Liver (tissue), 9 donors: ENCODE measurements around the gene ZNF628. TPM values are rescaled to one million over a fixed set of nuclear protein-coding genes. Genes with fewer than 3 reads are reported as not detected.

Source experiments
- DNase-seq: peaks from one replicate; pipeline ENCODE4 v3.0.0-alpha.2; 2017; ENCODE audit warnings: low spot score
- H3K27ac ChIP-seq, 2 donors: one replicate each; pipeline ENCODE4 v1.7.0; 2013; ENCODE audit warnings: inconsistent platforms in 2 of 2, low read length in 2 of 2, control low read depth in 1 of 2, low read depth in 1 of 2, mild to moderate bottlenecking in 1 of 2
- H3K27me3 ChIP-seq, 4 donors: one replicate each; pipeline versions ENCODE4 v1.6.1 to v1.7.0; 2013; ENCODE audit warnings: low read length in 3 of 4, inconsistent platforms in 1 of 4, mild to moderate bottlenecking in 1 of 4, moderate library complexity in 1 of 4; ENCODE audit not compliant: control insufficient read depth in 4 of 4, insufficient read depth in 4 of 4
- H3K36me3 ChIP-seq, 4 donors: one replicate each; pipeline versions ENCODE4 v1.6.1 to v1.7.0; 2013; ENCODE audit warnings: low read length in 3 of 4, mild to moderate bottlenecking in 3 of 4, low read depth in 1 of 4, moderate library complexity in 1 of 4; ENCODE audit not compliant: control insufficient read depth in 4 of 4, insufficient read depth in 3 of 4
- H3K4me1 ChIP-seq, 4 donors: one replicate each; pipeline versions ENCODE4 v1.6.1 to v1.7.0; 2013; ENCODE audit warnings: low read length in 3 of 4, mild to moderate bottlenecking in 3 of 4, moderate library complexity in 1 of 4; ENCODE audit not compliant: control insufficient read depth in 4 of 4, insufficient read depth in 4 of 4
- H3K4me3 ChIP-seq, 3 donors: one replicate each; pipeline versions ENCODE4 v1.6.1 to v1.7.0; 2013; ENCODE audit warnings: low read length in 3 of 3, control low read depth in 1 of 3, low read depth in 1 of 3, mild to moderate bottlenecking in 1 of 3
- H3K9ac ChIP-seq, 2 donors: one replicate each; pipeline ENCODE4 v1.7.0; 2013; ENCODE audit warnings: low read length in 2 of 2, mild to moderate bottlenecking in 2 of 2, moderate library complexity in 2 of 2, control low read depth in 1 of 2, low read depth in 1 of 2
- H3K9me3 ChIP-seq, 4 donors: one replicate each; pipeline versions ENCODE4 v1.6.1 to v1.7.0; 2013; ENCODE audit warnings: low read length in 3 of 4; ENCODE audit not compliant: control insufficient read depth in 4 of 4
- CTCF ChIP-seq: fragments of 150-350 bp; IDR thresholded peaks from 2 replicates; pipeline ENCODE4 v1.5.1; 2017; ENCODE audit warnings: improper control_type of control experiment, low read depth, low read length; ENCODE audit not compliant: missing input control
- EGR1 ChIP-seq, 2 donors: IDR thresholded peaks; 2 replicates each; pipeline ENCODE4 v1.6.1; 2016 to 2018; ENCODE audit warnings: antibody characterized with exemption in 2 of 2, low read depth in 2 of 2
- FOXA2 ChIP-seq: IDR thresholded peaks from 2 replicates; pipeline ENCODE4 v1.6.1; 2016; ENCODE audit warnings: antibody characterized with exemption
- GABPA ChIP-seq, 2 donors: IDR thresholded peaks in 1 of 2; conservative IDR thresholded peaks in 1 of 2; 2 replicates each; pipeline ENCODE4 v1.6.1; 2016; ENCODE audit warnings: antibody characterized with exemption in 2 of 2, mild to moderate bottlenecking in 1 of 2, moderate library complexity in 1 of 2
- HNF4A ChIP-seq, 2 donors: conservative IDR thresholded peaks; 2 replicates each; pipeline ENCODE4 v1.6.1; 2016; ENCODE audit warnings: antibody characterized with exemption in 2 of 2, mild to moderate bottlenecking in 2 of 2
- HNF4G ChIP-seq: IDR thresholded peaks from 2 replicates; pipeline ENCODE4 v1.6.1; 2016; ENCODE audit warnings: antibody characterized with exemption
- JUND ChIP-seq, 2 donors: IDR thresholded peaks; 2 replicates each; pipeline ENCODE4 v1.6.1; 2016; ENCODE audit warnings: antibody characterized with exemption in 2 of 2
- MAX ChIP-seq: IDR thresholded peaks from 2 replicates; pipeline ENCODE4 v1.6.1; 2016; ENCODE audit warnings: antibody characterized with exemption
- NR2F2 ChIP-seq: IDR thresholded peaks from 2 replicates; pipeline ENCODE4 v1.6.1; 2016; ENCODE audit warnings: antibody characterized with exemption
- RAD21 ChIP-seq, 2 donors: IDR thresholded peaks; 2 replicates each; pipeline ENCODE4 v1.6.1; 2016; ENCODE audit warnings: antibody characterized with exemption in 2 of 2, mild to moderate bottlenecking in 2 of 2
- RXRA ChIP-seq, 2 donors: IDR thresholded peaks; 2 replicates each; pipeline ENCODE4 v1.6.1; 2017 to 2018; ENCODE audit warnings: antibody characterized with exemption in 2 of 2, mild to moderate bottlenecking in 1 of 2
- SP1 ChIP-seq: IDR thresholded peaks from 2 replicates; pipeline ENCODE4 v1.6.1; 2018; ENCODE audit warnings: antibody characterized with exemption, mild to moderate bottlenecking
- TAF1 ChIP-seq: conservative IDR thresholded peaks from 2 replicates; pipeline ENCODE4 v1.6.1; 2016; ENCODE audit warnings: antibody characterized with exemption, mild to moderate bottlenecking
- YY1 ChIP-seq: IDR thresholded peaks from 2 replicates; pipeline ENCODE4 v1.6.1; 2016; ENCODE audit warnings: antibody characterized with exemption, mild to moderate bottlenecking
- ZBTB33 ChIP-seq: IDR thresholded peaks from 2 replicates; pipeline ENCODE4 v1.6.1; 2016; ENCODE audit warnings: antibody characterized with exemption
- WGBS: extraction: QIAGEN DNeasy Blood & Tissue Kit; methylation state at CpG from one replicate; pipeline ENCODE4 v1.1.7; 2013; 5-methylcytosine and 5-hydroxymethylcytosine counted together
- polyA plus RNA-seq, 2 donors: library from polyadenylated mRNA; stranded (reverse) in 1 of 2; unstranded in 1 of 2; fragments of 200-250 nt in 1 of 2; fragments of >200 nt in 1 of 2; fragmentation: Nextera tagmentation in 1 of 2; extraction: Ambion mirVana in 1 of 2; gene quantifications; one replicate each; pipeline versions ENCODE4 v1.2.1 to v1.2.3, GENCODE V29; 2013 to 2015
- total RNA-seq, 2 donors: library from RNA; depleted of rRNA; stranded (reverse); fragments of >200 nt; gene quantifications; one replicate each; pipeline ENCODE4 v1.2.3, GENCODE V29; 2014
- donor health status: healthy.
- donor health status: healthy.
- donor health status: healthy.
- donor health status: healthy.
- donor health status: healthy.

The ZNF628 gene
- total and polyA plus RNA-seq, 4 donors, result 0.99 to 4.4 (median 1.5) TPM

GRCh38 chr19:55529636-55530234, 53.3 kb downstream of the ZNF628 start:
- 88% methylated on average over 56 of the region's 56 CpGs for WGBS
- Histone ChIP-seq H3K9ac (no peak overlapping the region), H3K27me3 (no peaks in the 10 kb centered on the region), H3K4me3 (no peak overlapping the region), H3K27ac (no peak overlapping the region), H3K4me1 (peaks cover 0 to 10% (median 5%) of the 10 kb centered on the region in 4 donors), H3K9me3 (no peaks in the 10 kb centered on the region), H3K36me3 (no peaks in the 10 kb centered on the region)
- no peak for TF ChIP-seq TAF1
- TF ChIP-seq CTCF, result no peak
- no peak for TF ChIP-seq SP1
- no peak for TF ChIP-seq ZBTB33
- no peak for TF ChIP-seq JUND (IDR thresholded peaks at IDR 0.05)
- TF ChIP-seq NR2F2, result no peak
- no peak for TF ChIP-seq HNF4G
- TF ChIP-seq MAX, result no peak
- no peak for TF ChIP-seq RXRA (IDR thresholded peaks at IDR 0.05)
- no peak for TF ChIP-seq YY1
- no peak for TF ChIP-seq GABPA (IDR thresholded peaks at IDR 0.05 in 1 of 2, conservative IDR thresholded peaks at IDR 0.05 in 1 of 2)
- no peak for TF ChIP-seq RAD21 (IDR thresholded peaks at IDR 0.05)
- no peak for TF ChIP-seq EGR1 (IDR thresholded peaks at IDR 0.05; ENCODE audit: low read depth in 2 of 2)
- TF ChIP-seq FOXA2, result no peak
- no peak for DNase-seq

- 94% methylated on average over 26 of the region's 26 CpGs for WGBS
Observed at GRCh38 chr19:55530996-55531395, 54.6 kb downstream of the ZNF628 start.

More at GRCh38 chr19:55530996-55531395, 54.6 kb downstream of the ZNF628 start:
- TF ChIP-seq JUND (IDR thresholded peaks at IDR 0.05) (no peak), ZBTB33 (no peak), HNF4A (conservative IDR thresholded peaks at IDR 0.05) (no peak), FOXA2 (no peak), EGR1 (IDR thresholded peaks at IDR 0.05; ENCODE audit: low read depth in 2 of 2) (no peak)
- no peaks in the 10 kb centered on the region for H3K27me3 ChIP-seq
- H3K27ac ChIP-seq, result no peak overlapping the region
- H3K36me3 ChIP-seq, result no peaks in the 10 kb centered on the region
- no peak for DNase-seq
- peaks cover 0 to 7% (median 3%) of the 10 kb centered on the region in 4 donors for H3K4me1 ChIP-seq
- no peak overlapping the region for H3K4me3 ChIP-seq
- no peak overlapping the region for H3K9ac ChIP-seq
- H3K9me3 ChIP-seq, result no peaks in the 10 kb centered on the region

Other genes with a start within 250 kb of the ZNF628 start
- 10 to 100 TPM in 1 of 2 donors, 1 to 10 TPM in 1; 4.8 to 13.7 TPM for gene TMEM86B, start 247.9 kb upstream of the ZNF628 start, total RNA-seq
- 10 to 100 TPM; 19.4 to 20.1 TPM for gene TMEM86B, start 247.9 kb upstream of the ZNF628 start, polyA plus RNA-seq
- gene PPP6R1, start 217.6 kb upstream of the ZNF628 start, total RNA-seq, result 10 to 100 TPM; 24.6 to 40.1 TPM
- 10 to 100 TPM in 1 of 2 donors, 1 to 10 TPM in 1; 5.5 to 20.4 TPM for gene PPP6R1, start 217.6 kb upstream of the ZNF628 start, polyA plus RNA-seq
- 10 to 100 TPM in 1 of 2 donors, 1 to 10 TPM in 1; 9.4 to 11.6 TPM for gene HSPBP1, start 196.5 kb upstream of the ZNF628 start, total RNA-seq
- 10 to 100 TPM; 15.3 to 31.6 TPM for gene HSPBP1, start 196.5 kb upstream of the ZNF628 start, polyA plus RNA-seq
- under 1 TPM; 0.42 to 0.65 TPM for gene BRSK1, start 192.6 kb upstream of the ZNF628 start, total RNA-seq
- under 1 TPM in 1 of 2 donors, not detected in 1; 0.10 TPM for gene BRSK1, start 192.6 kb upstream of the ZNF628 start, polyA plus RNA-seq
- gene TMEM150B, start 151.3 kb upstream of the ZNF628 start, total RNA-seq, result 1 to 10 TPM; 2.1 to 3.3 TPM
- 1 to 10 TPM in 1 of 2 donors, under 1 TPM in 1; 0.81 to 1.8 TPM for gene TMEM150B, start 151.3 kb upstream of the ZNF628 start, polyA plus RNA-seq
- gene KMT5C, start 136.7 kb upstream of the ZNF628 start, total RNA-seq, result 10 to 100 TPM in 1 of 2 donors, 1 to 10 TPM in 1; 3.9 to 11.6 TPM
- 1 to 10 TPM; 1.1 to 2.1 TPM for gene KMT5C, start 136.7 kb upstream of the ZNF628 start, polyA plus RNA-seq
- gene COX6B2, start 121.9 kb upstream of the ZNF628 start, total RNA-seq, result not detected
- gene COX6B2, start 121.9 kb upstream of the ZNF628 start, polyA plus RNA-seq, result not detected
- not detected for gene GARIN5B, start 113.4 kb upstream of the ZNF628 start, total RNA-seq
- gene GARIN5B, start 113.4 kb upstream of the ZNF628 start, polyA plus RNA-seq, result not detected
- gene IL11, start 106.2 kb upstream of the ZNF628 start, total RNA-seq, result not detected
- not detected for gene IL11, start 106.2 kb upstream of the ZNF628 start, polyA plus RNA-seq
- not detected for gene TMEM190, start 99.8 kb upstream of the ZNF628 start, total RNA-seq
- not detected for gene TMEM190, start 99.8 kb upstream of the ZNF628 start, polyA plus RNA-seq
- gene TMEM238, start 92.3 kb upstream of the ZNF628 start, total RNA-seq, result under 1 TPM; 0.08 to 0.47 TPM
- gene TMEM238, start 92.3 kb upstream of the ZNF628 start, polyA plus RNA-seq, result under 1 TPM; 0.47 to 0.54 TPM
- 100 to 1,000 TPM; 116 to 150 TPM for gene RPL28, start 90.7 kb upstream of the ZNF628 start, total RNA-seq
- 100 to 1,000 TPM; 177 to 535 TPM for gene RPL28, start 90.7 kb upstream of the ZNF628 start, polyA plus RNA-seq
- gene UBE2S, start 68.8 kb upstream of the ZNF628 start, total RNA-seq, result 10 to 100 TPM in 1 of 2 donors, 1 to 10 TPM in 1; 5.2 to 95.2 TPM
- 1 to 10 TPM; 6.7 to 6.9 TPM for gene UBE2S, start 68.8 kb upstream of the ZNF628 start, polyA plus RNA-seq
- gene SHISA7, start 33.3 kb upstream of the ZNF628 start, total RNA-seq, result 1 to 10 TPM in 1 of 2 donors, not detected in 1; 1.6 TPM
- not detected for gene SHISA7, start 33.3 kb upstream of the ZNF628 start, polyA plus RNA-seq
- gene ISOC2, start 15.0 kb upstream of the ZNF628 start, total RNA-seq, result 100 to 1,000 TPM in 1 of 2 donors, 10 to 100 TPM in 1; 49.1 to 101 TPM
- 100 to 1,000 TPM; 136 to 181 TPM for gene ISOC2, start 15.0 kb upstream of the ZNF628 start, polyA plus RNA-seq
- gene C19orf85, start 11.9 kb upstream of the ZNF628 start, total RNA-seq, result not detected
- not detected for gene C19orf85, start 11.9 kb upstream of the ZNF628 start, polyA plus RNA-seq
- 1 to 10 TPM; 1.4 to 3.7 TPM for gene NAT14, start 8.6 kb downstream of the ZNF628 start, total RNA-seq
- 1 to 10 TPM; 2.6 to 3.5 TPM for gene NAT14, start 8.6 kb downstream of the ZNF628 start, polyA plus RNA-seq
- under 1 TPM; 0.19 to 0.84 TPM for gene SSC5D, start 11.8 kb downstream of the ZNF628 start, total RNA-seq
- 1 to 10 TPM in 1 of 2 donors, under 1 TPM in 1; 0.08 to 1.0 TPM for gene SSC5D, start 11.8 kb downstream of the ZNF628 start, polyA plus RNA-seq
- gene SBK2, start 60.5 kb downstream of the ZNF628 start, total RNA-seq, result not detected
- not detected for gene SBK2, start 60.5 kb downstream of the ZNF628 start, polyA plus RNA-seq
- gene SBK3, start 68.9 kb downstream of the ZNF628 start, total RNA-seq, result not detected
- gene SBK3, start 68.9 kb downstream of the ZNF628 start, polyA plus RNA-seq, result under 1 TPM in 1 of 2 donors, not detected in 1; 0.03 TPM
- gene ZNF579, start 104.2 kb downstream of the ZNF628 start, total RNA-seq, result under 1 TPM; 0.92 to 0.93 TPM
- 1 to 10 TPM; 1.4 to 3.3 TPM for gene ZNF579, start 104.2 kb downstream of the ZNF628 start, polyA plus RNA-seq
- gene FIZ1, start 122.9 kb downstream of the ZNF628 start, total RNA-seq, result 1 to 10 TPM; 2.2 to 2.3 TPM
- 1 to 10 TPM; 1.1 to 4.3 TPM for gene FIZ1, start 122.9 kb downstream of the ZNF628 start, polyA plus RNA-seq
- gene ZNF524, start 123.7 kb downstream of the ZNF628 start, total RNA-seq, result 1 to 10 TPM; 6.7 to 8.8 TPM
- gene ZNF524, start 123.7 kb downstream of the ZNF628 start, polyA plus RNA-seq, result 10 to 100 TPM; 11.5 to 12.3 TPM
- 1 to 10 TPM; 1.4 to 1.8 TPM for gene ZNF865, start 129.0 kb downstream of the ZNF628 start, total RNA-seq
- gene ZNF865, start 129.0 kb downstream of the ZNF628 start, polyA plus RNA-seq, result 1 to 10 TPM in 1 of 2 donors, under 1 TPM in 1; 0.38 to 3.1 TPM
- 1 to 10 TPM; 3.9 to 6.0 TPM for gene ZNF784, start 147.9 kb downstream of the ZNF628 start, total RNA-seq
- 1 to 10 TPM in 1 of 2 donors, under 1 TPM in 1; 0.79 to 3.6 TPM for gene ZNF784, start 147.9 kb downstream of the ZNF628 start, polyA plus RNA-seq
- 1 to 10 TPM; 2.6 to 5.0 TPM for gene ZNF580, start 164.4 kb downstream of the ZNF628 start, total RNA-seq
- 1 to 10 TPM; 5.1 to 5.2 TPM for gene ZNF580, start 164.4 kb downstream of the ZNF628 start, polyA plus RNA-seq
- gene ZNF581, start 167.0 kb downstream of the ZNF628 start, total RNA-seq, result 1 to 10 TPM; 2.1 to 7.3 TPM
- gene ZNF581, start 167.0 kb downstream of the ZNF628 start, polyA plus RNA-seq, result 1 to 10 TPM; 4.8 to 5.6 TPM
- gene CCDC106, start 171.6 kb downstream of the ZNF628 start, total RNA-seq, result 1 to 10 TPM; 3.6 to 5.6 TPM
- gene CCDC106, start 171.6 kb downstream of the ZNF628 start, polyA plus RNA-seq, result 10 to 100 TPM in 1 of 2 donors, 1 to 10 TPM in 1; 6.1 to 13.5 TPM
- gene U2AF2, start 178.4 kb downstream of the ZNF628 start, total RNA-seq, result 10 to 100 TPM; 49.4 to 66.6 TPM
- gene U2AF2, start 178.4 kb downstream of the ZNF628 start, polyA plus RNA-seq, result 10 to 100 TPM in 1 of 2 donors, 1 to 10 TPM in 1; 8.6 to 53.1 TPM
- 100 to 1,000 TPM in 1 of 2 donors, 10 to 100 TPM in 1; 49.0 to 107 TPM for gene EPN1, start 198.6 kb downstream of the ZNF628 start, total RNA-seq
- 100 to 1,000 TPM in 1 of 2 donors, 10 to 100 TPM in 1; 18.6 to 117 TPM for gene EPN1, start 198.6 kb downstream of the ZNF628 start, polyA plus RNA-seq